ENCODE results near the gene TRABD2A. TPM values are rescaled to one million over a fixed set of nuclear protein-coding genes. Genes with fewer than 3 reads are reported as not detected.

TRABD2A gene
- total RNA-seq, result 3.4 and 4.5 TPM in 2 replicates

DNA sequence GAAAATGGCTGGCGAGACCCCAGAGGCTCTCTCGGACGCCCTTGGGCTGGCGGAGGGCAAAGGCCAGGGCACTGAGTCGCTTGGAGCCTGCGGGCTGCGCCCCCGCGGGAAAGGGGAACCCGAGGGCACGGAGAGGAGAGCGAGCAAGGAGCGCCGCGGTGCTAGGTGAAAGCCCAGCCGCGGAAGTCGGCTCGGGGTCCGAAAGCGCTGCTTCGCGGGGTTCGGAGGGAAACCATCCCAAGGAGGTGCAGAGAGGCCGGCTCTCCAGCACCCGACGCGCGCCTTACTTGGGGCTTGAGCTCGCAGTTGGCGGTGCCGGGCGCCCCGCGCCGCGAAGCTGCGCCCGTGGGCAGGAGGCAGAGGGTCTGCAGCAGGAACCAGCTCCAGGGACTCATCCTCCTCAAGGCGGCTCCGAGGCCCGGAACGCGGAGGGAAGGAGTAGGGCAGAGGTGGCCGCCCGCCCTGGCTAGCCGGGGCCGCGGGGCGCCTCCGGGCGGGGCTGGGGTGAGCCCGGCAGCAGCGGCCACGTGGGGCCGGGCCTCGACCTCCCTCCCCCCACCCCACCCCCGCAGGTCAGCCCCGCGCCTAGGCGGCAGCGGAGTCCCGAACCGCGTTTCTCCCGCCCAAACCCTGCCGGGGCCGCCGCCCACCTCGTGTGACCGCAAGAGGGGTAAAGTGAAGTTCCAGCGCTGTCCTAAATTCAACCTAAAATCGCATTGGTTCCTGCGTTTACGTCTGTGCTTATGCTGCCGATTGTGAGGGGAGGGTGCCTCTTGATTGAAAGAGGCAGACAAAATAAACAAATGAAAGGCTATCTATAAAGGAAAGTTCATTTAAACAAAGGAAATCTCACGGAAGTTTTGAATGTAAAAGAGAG, at the start of gene TRABD2A:
TSS of gene TRABD2A (minus strand) at position 440 of the 877 bp plus-strand sequence. CDS start at position 395, 45 bp downstream.
- Mint-ChIP-seq H3K27me3 (no peaks in the 10 kb centered on the region), H3K36me3 (ENCODE audit: low read depth) (peaks cover 2% of the 10 kb centered on the region), H3K4me1 (peaks cover 38% of the 10 kb centered on the region), H3K4me3 (peak within 1 kb of the TSS; percentile 94), H3K9me3 (no peaks in the 10 kb centered on the region), H3K27ac (peak within 1 kb of the TSS; percentile 93)
- ChIA-PET CTCF (interaction anchor here (0.7 to 5.2 kb wide), 16 partner anchors 8 to 388 kb away, joined by 3 to 68 read pairs (median 5); partner anchors contain the start of gene TMSB10), POLR2A (interaction anchor here (0.7 to 5.0 kb wide), 14 partner anchors 8 to 386 kb away, joined by 3 to 85 read pairs (median 9); partner anchors contain the start of genes KCMF1 and TMSB10)
- ATAC-seq (ENCODE audit: low read depth) (peak; percentile 9), DNase-seq (peak; percentile 38)
- TF ChIP-seq, protein P1, sequence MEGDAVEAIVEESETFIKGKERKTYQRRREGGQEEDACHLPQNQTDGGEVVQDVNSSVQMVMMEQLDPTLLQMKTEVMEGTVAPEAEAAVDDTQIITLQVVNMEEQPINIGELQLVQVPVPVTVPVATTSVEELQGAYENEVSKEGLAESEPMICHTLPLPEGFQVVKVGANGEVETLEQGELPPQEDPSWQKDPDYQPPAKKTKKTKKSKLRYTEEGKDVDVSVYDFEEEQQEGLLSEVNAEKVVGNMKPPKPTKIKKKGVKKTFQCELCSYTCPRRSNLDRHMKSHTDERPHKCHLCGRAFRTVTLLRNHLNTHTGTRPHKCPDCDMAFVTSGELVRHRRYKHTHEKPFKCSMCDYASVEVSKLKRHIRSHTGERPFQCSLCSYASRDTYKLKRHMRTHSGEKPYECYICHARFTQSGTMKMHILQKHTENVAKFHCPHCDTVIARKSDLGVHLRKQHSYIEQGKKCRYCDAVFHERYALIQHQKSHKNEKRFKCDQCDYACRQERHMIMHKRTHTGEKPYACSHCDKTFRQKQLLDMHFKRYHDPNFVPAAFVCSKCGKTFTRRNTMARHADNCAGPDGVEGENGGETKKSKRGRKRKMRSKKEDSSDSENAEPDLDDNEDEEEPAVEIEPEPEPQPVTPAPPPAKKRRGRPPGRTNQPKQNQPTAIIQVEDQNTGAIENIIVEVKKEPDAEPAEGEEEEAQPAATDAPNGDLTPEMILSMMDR (IDR thresholded peaks at IDR 0.05), result no peak
- intact Hi-C loops (cut with micrococcal nuclease), result loop anchor here (1.0 to 5.0 kb wide), 6 partner anchors 8 to 406 kb away; partner anchors contain the start of gene DNAH6

GRCh38 chr2:84927275-84927627, 46.4 kb upstream of the TRABD2A start:
- ChIA-PET POLR2A (interaction anchor here (2.2 to 9.3 kb wide), 5 partner anchors 13 to 46 kb away, joined by 25 to 326 read pairs (median 55); partner anchors contain the start of genes KCMF1, TMSB10 and TRABD2A), CTCF (interaction anchor here (1.5 to 3.1 kb wide), 6 partner anchors 15 to 339 kb away, joined by 6 to 186 read pairs (median 20); no protein-coding TSS in a partner anchor)
- intact Hi-C loops (cut with micrococcal nuclease), result loop anchor here (1.0 to 10.0 kb wide), 5 partner anchors 12 to 292 kb away; no protein-coding TSS in a partner anchor
- TF ChIP-seq, protein P1 (IDR thresholded peaks at IDR 0.05), result no peak
- Mint-ChIP-seq H3K4me3 (peak overlapping the region; percentile 92), H3K4me1 (peaks cover 57% of the 10 kb centered on the region), H3K27ac (peak overlapping the region; percentile 86), H3K36me3 (ENCODE audit: low read depth) (peaks cover 7% of the 10 kb centered on the region), H3K9me3 (no peaks in the 10 kb centered on the region), H3K27me3 (no peaks in the 10 kb centered on the region)
- DNase-seq (no peak), ATAC-seq (ENCODE audit: low read depth) (no peak)

DNA sequence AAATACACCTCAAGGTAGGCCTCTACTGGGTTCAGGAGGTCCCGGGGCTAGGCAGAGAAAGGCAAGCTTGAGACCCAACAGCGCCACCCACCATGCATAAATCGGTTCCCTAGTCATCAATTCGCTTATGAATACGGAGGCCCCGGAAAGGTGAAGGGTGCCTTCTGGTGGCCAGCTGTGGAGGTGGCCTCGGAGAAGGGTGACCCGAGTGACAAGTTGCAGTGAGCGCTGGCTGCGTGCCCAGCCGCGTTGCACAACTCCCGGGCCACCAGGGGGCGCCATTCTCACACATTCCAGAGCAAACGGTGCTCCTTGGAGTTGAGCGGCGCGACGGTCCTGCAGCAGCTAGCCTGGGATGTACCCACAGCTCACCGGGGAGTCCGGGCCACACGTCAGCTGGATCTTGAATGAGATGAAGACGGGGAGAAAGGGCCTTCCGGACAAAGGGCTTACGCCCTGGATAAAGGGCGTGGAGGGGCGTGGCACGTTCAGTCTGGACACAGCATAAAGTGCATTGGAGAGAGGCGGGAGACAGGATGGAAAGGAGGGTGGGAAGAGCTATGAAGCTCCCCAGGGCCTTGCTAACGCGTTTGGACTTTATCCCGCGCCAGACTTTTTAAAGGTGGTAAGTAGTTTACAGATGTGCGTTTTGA, 45.0 kb upstream of the TRABD2A start:
- H3K4me1 Mint-ChIP-seq, result peaks cover 53% of the 10 kb centered on the region

GRCh38 chr2:84925336-84925723, 44.4 kb upstream of the TRABD2A start:
- peaks cover 54% of the 10 kb centered on the region for H3K4me1 Mint-ChIP-seq
- POLR2A ChIA-PET, result interaction anchor here (0.6 to 9.3 kb wide), 19 partner anchors 15 to 479 kb away, joined by 3 to 326 read pairs (median 7); partner anchors contain the start of genes KCMF1, TMSB10 and TRABD2A
- CTCF ChIA-PET, result interaction anchor here (0.6 to 5.5 kb wide), 52 partner anchors 11 to 466 kb away, joined by 3 to 186 read pairs (median 5); partner anchors contain the start of genes KCMF1, SUCLG1, TMSB10 and TRABD2A
- H3K27me3 Mint-ChIP-seq, result no peaks in the 10 kb centered on the region
- peaks cover 7% of the 10 kb centered on the region for H3K36me3 Mint-ChIP-seq (ENCODE audit: low read depth)
- peak overlapping the region; percentile 86 for H3K27ac Mint-ChIP-seq
- no peaks in the 10 kb centered on the region for H3K9me3 Mint-ChIP-seq
- intact Hi-C loops (cut with micrococcal nuclease), result loop anchor here (1.0 to 10.0 kb wide), 8 partner anchors 20 to 430 kb away; partner anchors contain the start of gene TMSB10
- ATAC-seq (ENCODE audit: low read depth), result no peak
- peak overlapping the region; percentile 92 for H3K4me3 Mint-ChIP-seq
- no peak for DNase-seq
- TF ChIP-seq, protein P1 (IDR thresholded peaks at IDR 0.05), result no peak

More for the DNA sequence above, 45.0 kb upstream of the TRABD2A start:
- peak; percentile 86 for ATAC-seq (ENCODE audit: low read depth)
- TF ChIP-seq, protein P1 (IDR thresholded peaks at IDR 0.05), result peak; percentile 86
- DNase-seq, result peak; percentile 97
- ChIA-PET CTCF (interaction anchor here (0.6 to 5.5 kb wide), 61 partner anchors 12 to 466 kb away, joined by 3 to 186 read pairs (median 5); partner anchors contain the start of genes KCMF1, SUCLG1, TMSB10 and TRABD2A), POLR2A (interaction anchor here (0.6 to 9.3 kb wide), 19 partner anchors 14 to 479 kb away, joined by 3 to 326 read pairs (median 7); partner anchors contain the start of genes KCMF1, TMSB10 and TRABD2A)
- Mint-ChIP-seq H3K27ac (peak overlapping the region; percentile 86), H3K4me3 (peak overlapping the region; percentile 92), H3K36me3 (ENCODE audit: low read depth) (peaks cover 7% of the 10 kb centered on the region), H3K27me3 (no peaks in the 10 kb centered on the region), H3K9me3 (no peaks in the 10 kb centered on the region)
- intact Hi-C loops (cut with micrococcal nuclease), result loop anchor here (1.0 to 10.0 kb wide), 10 partner anchors 21 to 431 kb away; partner anchors contain the start of gene TMSB10
